WERI-Rb-1 (cell line): Measurements from ENCODE around the gene CTXND1.

ENCODE experiments used
- DNase-seq: peaks from one replicate; pipeline ENCODE4 v3.0.0-alpha.2; 2020
- H3K27ac ChIP-seq: fragments of 250-450 bp; sonication (Bioruptor Pico); 2 replicates; pipeline ENCODE4 v1.5.1; 2020; ENCODE audit warnings: mild to moderate bottlenecking, moderate library complexity
- H3K27me3 ChIP-seq: fragments of 250-450 bp; sonication (Bioruptor Pico); 2 replicates; pipeline ENCODE4 v1.5.1; 2021; ENCODE audit warnings: mild to moderate bottlenecking, low read depth, moderate library complexity; ENCODE audit not compliant: insufficient read depth, severe bottlenecking
- H3K36me3 ChIP-seq: fragments of 250-450 bp; sonication (Bioruptor Pico); 2 replicates; pipeline ENCODE4 v1.5.1; 2020; ENCODE audit warnings: mild to moderate bottlenecking, moderate library complexity
- H3K4me3 ChIP-seq: 2 replicates; pipeline ENCODE4 v1.5.1; 2011; ENCODE audit warnings: low read depth, mild to moderate bottlenecking, control low read depth, low read length
- H3K9me3 ChIP-seq: fragments of 250-450 bp; sonication (Bioruptor Pico); 2 replicates; pipeline ENCODE4 v1.5.1; 2021; ENCODE audit warnings: mild to moderate bottlenecking, moderate library complexity; ENCODE audit not compliant: severe bottlenecking
- TF ChIP-seq, protein P1 (sequence below): IDR thresholded peaks from 2 replicates; pipeline ENCODE4 v1.5.1; 2011; ENCODE audit warnings: low read depth, mild to moderate bottlenecking, control low read depth, inconsistent platforms, low read length

CTXND1 gene

DNA sequence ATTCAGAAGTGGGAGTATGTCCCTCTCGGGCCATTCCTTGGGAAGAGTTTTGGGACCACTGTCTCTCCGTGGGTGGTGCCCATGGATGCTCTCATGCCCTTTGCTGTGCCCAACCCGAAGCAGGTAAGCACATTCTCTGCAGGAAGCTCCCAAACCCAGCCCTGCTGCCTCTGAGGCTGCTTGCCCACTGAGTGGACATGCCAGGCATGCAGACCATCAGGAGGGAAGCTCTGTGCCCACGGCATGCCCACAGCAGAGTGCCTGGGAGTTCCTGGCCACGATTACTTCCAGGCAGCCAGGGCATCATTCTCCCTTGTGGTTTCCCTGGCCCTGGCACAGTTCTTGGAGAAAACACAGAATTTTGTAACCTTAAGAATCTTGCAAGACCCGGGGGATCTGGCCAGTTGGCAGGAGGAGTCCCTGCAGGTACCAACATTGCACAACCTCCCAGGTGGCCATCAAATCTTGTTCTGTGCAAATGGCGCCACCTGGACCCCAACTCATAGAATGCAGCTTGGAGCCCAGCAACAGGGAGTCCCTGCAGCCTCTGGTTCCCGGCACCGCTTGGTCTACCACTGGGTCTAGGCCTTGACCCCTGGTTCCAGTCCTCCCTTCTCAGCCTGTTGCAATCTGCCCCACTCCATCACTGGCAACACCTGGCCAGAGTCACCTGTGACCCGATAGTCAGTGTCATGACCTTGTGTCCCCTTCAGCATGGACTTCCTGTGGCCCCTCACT, 78.8 kb downstream of the CTXND1 start:
- H3K36me3 ChIP-seq: no peaks in the 10 kb centered on the region
- TF ChIP-seq, protein P1, sequence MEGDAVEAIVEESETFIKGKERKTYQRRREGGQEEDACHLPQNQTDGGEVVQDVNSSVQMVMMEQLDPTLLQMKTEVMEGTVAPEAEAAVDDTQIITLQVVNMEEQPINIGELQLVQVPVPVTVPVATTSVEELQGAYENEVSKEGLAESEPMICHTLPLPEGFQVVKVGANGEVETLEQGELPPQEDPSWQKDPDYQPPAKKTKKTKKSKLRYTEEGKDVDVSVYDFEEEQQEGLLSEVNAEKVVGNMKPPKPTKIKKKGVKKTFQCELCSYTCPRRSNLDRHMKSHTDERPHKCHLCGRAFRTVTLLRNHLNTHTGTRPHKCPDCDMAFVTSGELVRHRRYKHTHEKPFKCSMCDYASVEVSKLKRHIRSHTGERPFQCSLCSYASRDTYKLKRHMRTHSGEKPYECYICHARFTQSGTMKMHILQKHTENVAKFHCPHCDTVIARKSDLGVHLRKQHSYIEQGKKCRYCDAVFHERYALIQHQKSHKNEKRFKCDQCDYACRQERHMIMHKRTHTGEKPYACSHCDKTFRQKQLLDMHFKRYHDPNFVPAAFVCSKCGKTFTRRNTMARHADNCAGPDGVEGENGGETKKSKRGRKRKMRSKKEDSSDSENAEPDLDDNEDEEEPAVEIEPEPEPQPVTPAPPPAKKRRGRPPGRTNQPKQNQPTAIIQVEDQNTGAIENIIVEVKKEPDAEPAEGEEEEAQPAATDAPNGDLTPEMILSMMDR: peak; percentile 86

DNA sequence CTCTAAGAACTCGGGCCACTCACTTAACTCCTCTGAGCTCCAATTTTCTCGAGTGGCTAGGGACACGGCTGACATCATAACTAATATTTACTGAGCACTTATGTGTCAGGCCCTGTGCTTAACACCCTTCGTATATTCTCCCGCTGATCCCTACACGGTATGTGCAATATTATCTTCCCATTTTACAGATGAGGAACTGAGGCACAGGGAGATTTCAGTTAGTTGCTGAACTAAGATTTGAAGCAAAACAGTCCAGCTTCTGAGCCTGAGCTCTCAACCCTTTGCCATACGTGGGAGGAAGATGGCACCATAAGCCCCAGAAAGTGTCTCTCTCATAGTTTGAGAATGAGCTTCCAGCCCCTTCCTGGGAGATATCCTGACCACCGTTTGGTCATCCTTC, 79.6 kb downstream of the CTXND1 start:
- Histone ChIP-seq H3K27ac (no peak overlapping the region), H3K27me3 (no peaks in the 10 kb centered on the region), H3K36me3 (no peaks in the 10 kb centered on the region), H3K4me3 (no peak overlapping the region), H3K9me3 (no peaks in the 10 kb centered on the region)
- TF ChIP-seq, protein P1: no peak
- DNase-seq: no peak

More for the DNA sequence above, 78.8 kb downstream of the CTXND1 start:
- DNase-seq: peak; percentile 75
- H3K27ac ChIP-seq: no peak overlapping the region
- no peaks in the 10 kb centered on the region for H3K9me3 ChIP-seq
- no peaks in the 10 kb centered on the region for H3K27me3 ChIP-seq
- H3K4me3 ChIP-seq: no peak overlapping the region

DNA sequence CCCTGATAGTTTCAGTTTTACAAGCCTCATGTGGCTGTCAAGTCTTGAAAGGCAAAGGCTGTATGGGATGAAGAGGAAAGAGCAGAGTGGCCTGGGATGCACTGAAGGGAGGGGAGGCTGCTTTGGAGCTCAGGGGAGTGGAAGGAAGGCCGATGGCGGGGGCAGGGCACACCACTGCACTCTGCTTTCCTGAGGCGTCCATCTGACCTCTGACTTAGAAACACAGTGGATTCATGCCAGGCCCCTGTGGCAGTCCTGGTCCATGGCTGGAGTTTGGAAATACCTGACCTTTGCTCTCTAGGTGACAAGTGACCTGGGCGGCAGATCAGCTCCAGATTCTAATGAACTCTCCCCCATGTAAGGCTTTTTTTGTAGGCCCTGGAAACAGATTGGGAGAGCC, 80.2 kb downstream of the CTXND1 start:
- Histone ChIP-seq H3K9me3 (no peaks in the 10 kb centered on the region), H3K27me3 (no peaks in the 10 kb centered on the region), H3K27ac (no peak overlapping the region), H3K4me3 (no peak overlapping the region), H3K36me3 (no peaks in the 10 kb centered on the region)
- DNase-seq: no peak
- TF ChIP-seq, protein P1: no peak

DNA sequence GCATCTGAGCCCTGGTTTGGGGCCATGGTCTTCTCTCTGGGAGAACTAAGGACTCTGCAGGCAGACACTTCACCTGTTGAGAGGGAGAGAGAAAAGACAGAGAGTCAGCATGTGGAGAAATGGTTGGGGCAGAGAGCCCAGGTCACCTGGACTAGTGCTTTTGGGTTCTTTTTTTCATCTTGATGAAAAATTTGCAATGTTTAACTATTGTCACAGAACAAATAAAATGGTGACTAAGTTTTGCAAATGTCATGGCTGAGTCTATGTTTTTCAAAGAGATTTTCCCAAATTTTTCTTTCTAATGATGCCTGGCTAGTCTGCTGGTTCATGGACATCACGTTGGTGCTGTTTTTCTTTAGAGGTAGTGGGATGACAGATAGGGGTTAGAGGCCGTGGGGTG, 81.4 kb downstream of the CTXND1 start:
- DNase-seq: no peak

DNA sequence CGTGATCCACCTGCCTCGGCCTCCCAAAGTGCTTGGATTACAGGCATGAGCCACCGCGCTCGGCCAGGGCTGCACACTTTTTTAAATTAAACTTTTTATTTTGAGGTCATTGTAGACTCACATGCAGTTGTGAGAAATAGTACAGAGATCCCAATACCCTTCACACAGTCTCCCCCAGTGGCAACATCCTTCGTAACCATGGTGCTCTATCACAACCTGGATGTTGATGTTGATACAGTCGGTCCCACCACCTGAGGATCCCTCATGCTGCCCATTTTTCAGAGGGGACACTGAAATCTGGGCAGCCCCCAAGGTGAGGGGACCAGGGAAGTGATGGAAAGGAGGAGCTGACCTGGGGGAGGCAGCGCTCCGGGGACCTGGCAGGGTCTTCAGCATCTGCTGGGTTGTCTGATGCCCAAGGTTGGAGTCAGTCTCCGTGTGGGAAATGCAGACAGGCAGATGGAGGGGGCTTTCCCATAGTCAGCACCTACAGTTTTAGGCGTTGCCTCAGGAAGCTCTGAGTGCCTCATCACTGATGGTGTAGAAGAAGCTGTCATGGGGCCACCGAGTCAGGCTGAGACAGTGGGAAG, 82.2 kb downstream of the CTXND1 start:
- no peaks in the 10 kb centered on the region for H3K36me3 ChIP-seq
- no peak overlapping the region for H3K4me3 ChIP-seq
- H3K9me3 ChIP-seq: no peaks in the 10 kb centered on the region
- TF ChIP-seq, protein P1: no peak
- no peaks in the 10 kb centered on the region for H3K27me3 ChIP-seq
- no peak overlapping the region for H3K27ac ChIP-seq
- no peak for DNase-seq

More for the DNA sequence above, 81.4 kb downstream of the CTXND1 start:
- TF ChIP-seq, protein P1: no peak
- Histone ChIP-seq H3K36me3 (no peaks in the 10 kb centered on the region), H3K4me3 (no peak overlapping the region), H3K27me3 (no peaks in the 10 kb centered on the region), H3K9me3 (no peaks in the 10 kb centered on the region), H3K27ac (no peak overlapping the region)
